Stimulated activated naive CD4-positive, alpha-beta T cell treated with Interleukin-2 at 50 U/mL for 16 hours (primary cell): ENCODE measurements around the gene LDLR.

Experiments
- DNase-seq: peaks from one replicate; lab custom pipeline; 2025; lab: John Stamatoyannopoulos, UW

Gene LDLR

GRCh38 chr19:11089254-11090013, at the start of gene LDLR:
TSS of gene LDLR (plus strand) at chr19:11089463. CDS start at chr19:11089549, 86 bp downstream.
- DNase-seq, result peak; percentile 78

DNA sequence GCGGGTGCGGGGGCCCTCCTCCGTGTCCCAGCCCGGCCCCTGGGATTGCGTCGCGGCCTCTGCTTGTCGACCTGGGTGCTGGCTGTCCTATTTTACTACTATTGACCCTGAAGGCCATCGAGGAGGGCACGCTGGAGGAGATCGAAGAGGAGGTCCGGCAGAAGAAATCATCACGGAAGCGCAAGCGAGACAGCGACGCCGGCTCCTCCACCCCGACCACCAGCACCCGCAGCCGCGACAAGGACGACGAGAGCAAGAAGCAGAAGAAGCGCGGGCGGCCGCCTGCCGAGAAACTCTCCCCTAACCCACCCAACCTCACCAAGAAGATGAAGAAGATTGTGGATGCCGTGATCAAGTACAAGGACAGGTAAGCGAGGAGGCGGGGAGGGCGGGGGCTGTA, 48.1 kb upstream of the LDLR start:
- no peak for DNase-seq

DNA sequence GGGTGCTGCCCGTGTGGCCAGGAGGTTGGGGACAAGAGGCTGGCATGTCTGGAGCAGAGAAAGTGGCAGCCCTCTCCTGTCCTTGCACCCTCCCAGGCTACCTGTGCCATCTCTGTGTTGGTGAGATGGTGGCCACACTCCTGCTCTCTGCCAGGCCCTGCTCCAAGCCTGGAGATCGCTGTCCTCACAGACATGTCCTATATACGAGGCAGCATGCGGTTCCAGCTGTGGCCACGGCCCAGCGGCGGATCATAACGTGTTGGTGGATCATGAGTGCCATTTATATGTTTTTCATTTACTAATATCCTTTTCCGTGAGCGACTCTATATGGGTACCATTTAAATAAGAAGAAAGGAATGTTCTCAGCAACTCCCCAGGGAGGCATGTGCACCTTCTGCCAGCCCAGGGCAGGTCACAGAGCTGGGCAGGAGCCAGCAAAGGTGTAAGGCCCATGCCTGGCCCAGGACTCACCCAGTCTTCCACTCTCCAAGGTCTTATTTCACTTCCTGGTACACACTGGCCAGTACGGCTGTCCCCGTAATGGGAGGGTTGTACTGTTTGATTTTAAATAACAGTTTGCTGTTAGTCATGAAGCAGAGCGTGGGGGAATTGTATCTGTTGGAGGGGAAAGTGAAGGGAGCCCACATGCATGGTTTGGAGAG, 47.2 kb upstream of the LDLR start:
- no peak for DNase-seq

DNA sequence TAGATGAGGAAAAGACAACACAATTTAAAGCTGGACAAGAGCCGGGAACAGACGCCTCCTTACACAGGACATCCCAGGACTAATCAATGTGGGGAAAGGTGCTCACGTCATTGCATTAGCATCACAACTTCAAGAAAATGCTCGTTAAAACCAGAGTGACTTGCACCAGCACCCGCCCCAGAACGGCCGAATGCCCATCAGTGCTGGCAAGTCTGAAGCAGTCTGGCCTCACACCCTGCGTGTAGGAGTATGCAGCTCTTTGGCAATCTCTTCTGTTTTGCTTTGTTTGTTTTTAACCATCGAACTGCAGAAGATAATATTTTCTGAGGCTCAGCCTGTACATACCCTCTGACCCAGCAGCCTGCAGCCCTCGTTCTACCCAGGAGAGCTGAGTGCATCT, 44.8 kb upstream of the LDLR start:
- no peak for DNase-seq

DNA sequence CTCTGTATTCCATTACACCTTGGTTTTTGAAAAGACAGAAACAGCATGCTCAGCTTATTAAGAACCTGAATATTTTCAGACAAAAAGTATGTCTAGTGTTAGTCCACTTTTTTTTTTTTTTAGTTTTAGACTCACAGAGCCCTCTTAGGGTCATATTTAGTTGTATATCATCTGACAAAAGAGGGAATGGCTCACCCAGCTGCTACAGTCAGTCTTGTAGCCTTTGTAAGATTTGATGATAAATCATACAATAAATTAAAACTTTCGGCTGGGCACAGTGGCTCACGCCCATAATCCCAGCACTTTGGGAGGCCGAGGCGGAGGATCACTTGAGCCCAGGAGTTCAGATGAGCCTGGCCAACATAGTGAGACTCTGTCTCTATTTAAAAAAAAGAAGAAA, 43.7 kb upstream of the LDLR start:
- DNase-seq, result no peak

DNA sequence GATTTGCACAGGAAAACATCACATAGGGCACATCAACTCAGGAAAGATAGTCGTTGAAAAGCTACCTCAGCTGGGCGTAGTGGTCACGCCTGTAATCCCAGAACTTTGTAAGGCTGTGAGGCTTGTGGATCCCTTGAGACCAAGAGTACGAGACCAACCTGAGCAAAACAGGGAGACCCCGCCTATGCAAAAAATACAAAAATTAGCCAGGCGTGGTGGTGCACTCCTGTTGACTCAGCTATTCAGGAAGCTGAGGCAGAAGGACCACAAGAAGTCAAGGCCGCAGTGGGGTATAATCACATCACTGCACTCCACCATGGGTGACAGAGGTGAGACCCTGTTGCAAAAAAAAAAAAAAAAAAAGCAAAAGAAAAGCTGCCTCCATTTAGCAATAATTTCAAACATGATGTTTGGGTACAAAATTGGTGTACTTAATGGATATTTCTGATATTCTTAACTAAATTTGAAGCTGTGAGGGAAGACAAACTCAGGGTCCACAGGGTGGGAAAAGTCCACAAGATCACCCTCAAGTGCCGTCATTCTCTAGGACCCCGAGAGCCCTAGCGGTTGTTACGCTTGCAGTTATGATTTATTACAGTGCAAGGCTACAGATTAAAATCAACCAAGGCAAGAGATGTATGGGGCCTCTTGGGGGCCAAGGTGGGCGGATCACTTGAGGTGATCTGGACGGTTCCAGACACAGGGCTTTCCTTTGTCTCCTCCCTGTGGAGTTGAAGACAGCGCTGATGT, 42.5 kb upstream of the LDLR start:
- no peak for DNase-seq

DNA sequence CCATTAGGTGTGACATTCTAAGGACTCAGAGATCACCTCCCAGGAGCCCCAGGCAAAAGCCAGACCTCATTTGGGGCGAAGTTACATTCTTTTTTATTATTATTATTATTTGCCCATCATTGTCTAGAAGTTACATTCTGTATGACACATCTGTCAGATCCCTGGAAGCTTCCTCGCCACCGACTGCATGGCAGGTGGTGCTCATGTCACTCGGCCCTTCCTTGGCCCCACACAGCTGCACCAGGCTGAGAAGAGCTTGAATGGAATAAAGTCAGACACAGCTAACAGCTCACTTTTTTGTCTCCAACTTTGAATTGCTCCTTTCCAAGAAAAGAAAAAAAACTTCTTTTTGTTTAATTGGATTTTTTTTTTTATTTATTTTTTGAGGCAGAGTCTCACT, 41.4 kb upstream of the LDLR start:
- DNase-seq, result no peak

DNA sequence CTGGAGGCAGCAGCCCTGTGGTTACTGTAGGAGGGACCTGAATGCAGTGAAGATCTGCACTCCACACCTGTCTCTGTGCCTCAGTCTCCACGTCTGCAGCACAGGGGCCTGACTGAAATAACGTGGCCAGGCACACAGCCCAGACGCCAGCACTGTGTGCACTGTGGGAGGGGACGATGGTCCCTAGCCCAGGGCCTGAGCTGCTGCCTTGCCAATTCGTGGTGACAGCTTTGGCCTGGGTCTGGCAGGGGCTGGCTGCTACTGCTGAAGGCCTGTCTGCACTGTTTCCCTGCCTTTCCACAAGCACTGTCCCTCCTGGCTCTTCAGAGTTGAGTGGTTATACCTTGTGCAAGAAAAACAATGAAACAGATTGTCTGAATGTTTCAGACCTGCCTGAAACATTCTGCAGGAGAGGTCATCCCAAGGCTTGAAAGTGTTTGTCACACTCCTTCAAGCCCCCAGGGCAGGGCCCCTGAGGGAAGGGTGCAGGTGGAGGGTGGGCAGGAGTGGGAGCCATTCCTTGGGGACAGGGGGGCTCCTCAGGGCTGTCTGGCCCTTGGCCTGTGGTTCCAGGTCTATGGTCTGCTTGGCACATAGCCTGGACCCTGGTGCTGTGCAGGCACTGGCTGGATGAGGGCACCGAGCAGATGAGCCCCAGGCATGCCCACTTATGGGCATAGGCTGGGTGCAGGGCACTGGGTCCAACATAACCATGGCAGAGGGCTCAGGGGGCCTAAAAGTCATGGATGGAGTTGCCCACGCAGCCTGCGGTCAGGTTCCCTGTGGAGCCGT, 38.7 kb upstream of the LDLR start:
- DNase-seq, result no peak

DNA sequence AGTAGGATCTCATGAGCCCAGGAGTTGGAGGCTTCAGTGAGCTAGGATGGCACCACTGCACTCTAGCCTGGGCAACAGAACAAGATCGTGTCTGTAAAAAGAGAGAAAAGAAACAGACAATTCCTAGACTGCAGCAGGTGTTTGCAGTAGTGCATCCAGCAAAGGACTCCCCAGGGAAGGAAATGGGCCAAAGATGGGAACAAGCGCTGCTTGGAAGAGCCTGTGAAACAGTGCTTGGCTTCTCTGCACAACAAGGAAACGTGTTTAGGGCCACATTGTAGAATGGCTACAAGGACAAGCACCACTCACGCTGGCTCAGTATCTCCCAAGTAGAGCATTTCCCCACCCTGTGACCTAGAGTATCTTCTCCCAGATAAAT, 35.5 kb upstream of the LDLR start:
- no peak for DNase-seq

- no peak for DNase-seq
Measured at GRCh38 chr19:11054200-11054599, 35.1 kb upstream of the LDLR start.

DNA sequence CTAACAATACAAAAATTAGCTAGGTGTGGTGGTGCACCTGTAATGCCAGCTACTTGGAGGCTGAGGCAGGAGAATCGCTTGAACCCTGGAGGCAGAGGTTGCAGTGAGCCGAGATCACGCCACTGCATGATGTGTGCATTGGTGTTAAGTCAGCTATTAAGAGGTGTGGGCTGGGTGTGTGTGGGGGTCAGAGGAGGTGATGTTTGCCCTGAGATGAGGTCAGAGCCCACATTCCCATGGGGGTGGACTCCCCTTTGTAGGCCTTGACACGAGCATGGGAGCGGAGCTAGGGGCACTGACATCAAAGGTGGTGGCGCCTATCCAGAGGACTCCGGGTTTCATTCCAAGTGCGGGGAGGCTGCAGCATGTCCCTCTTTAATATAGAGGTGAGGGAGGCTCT, 34.6 kb upstream of the LDLR start:
- no peak for DNase-seq

- DNase-seq, result no peak
Measured at GRCh38 chr19:11058246-11059030, 30.8 kb upstream of the LDLR start.

DNA sequence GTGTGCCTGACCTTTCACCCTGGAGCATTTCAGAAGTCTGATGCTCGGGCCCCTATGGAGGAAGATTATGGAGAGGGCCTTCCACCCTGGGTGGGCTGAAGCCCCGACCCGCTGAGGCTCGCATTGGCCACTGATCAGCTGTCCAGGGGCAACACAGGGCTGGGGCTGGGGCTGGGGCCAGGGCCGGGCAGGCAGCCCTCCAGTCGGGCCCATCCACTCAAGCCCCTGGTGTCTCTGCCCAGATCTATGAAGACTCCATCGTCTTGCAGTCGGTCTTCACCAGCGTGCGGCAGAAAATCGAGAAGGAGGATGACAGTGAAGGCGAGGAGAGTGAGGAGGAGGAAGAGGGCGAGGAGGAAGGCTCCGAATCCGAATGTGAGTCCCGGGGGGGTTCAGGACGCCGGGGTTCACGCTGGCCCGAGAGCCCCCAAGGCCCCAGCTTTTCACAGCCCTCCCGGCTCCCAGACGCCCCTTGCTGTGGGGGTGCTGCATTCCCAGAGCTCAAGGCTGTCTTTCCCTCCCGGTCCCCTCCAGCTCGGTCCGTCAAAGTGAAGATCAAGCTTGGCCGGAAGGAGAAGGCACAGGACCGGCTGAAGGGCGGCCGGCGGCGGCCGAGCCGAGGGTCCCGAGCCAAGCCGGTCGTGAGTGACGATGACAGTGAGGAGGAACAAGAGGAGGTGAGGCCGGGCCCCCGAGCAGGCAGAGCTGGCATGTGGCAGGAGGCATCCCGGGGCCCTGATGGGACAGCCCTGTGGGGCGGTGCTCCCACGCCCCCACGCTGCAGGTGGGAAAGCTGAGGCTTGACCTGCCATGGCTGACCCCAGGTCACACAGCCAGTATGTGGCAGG, 29.5 kb upstream of the LDLR start:
- DNase-seq, result no peak

DNA sequence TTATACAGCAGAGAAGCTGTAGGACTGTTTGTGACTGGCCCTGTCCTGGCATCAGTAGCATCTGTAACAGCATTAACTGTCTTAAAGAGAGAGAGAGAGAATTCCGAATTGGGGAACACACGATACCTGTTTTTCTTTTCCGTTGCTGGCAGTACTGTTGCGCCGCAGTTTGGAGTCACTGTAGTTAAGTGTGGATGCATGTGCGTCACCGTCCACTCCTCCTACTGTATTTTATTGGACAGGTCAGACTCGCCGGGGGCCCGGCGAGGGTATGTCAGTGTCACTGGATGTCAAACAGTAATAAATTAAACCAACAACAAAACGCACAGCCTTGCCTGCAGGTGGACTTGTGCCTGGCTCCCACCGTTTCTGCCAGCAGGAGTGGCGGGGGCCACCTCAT, 27.3 kb upstream of the LDLR start:
- DNase-seq, result no peak

GRCh38 chr19:11063434-11063833, 25.8 kb upstream of the LDLR start:
- no peak for DNase-seq

GRCh38 chr19:11064831-11065303, 24.4 kb upstream of the LDLR start:
- DNase-seq, result no peak

- DNase-seq, result no peak
Measured at GRCh38 chr19:11066326-11066725, 22.9 kb upstream of the LDLR start.

DNA sequence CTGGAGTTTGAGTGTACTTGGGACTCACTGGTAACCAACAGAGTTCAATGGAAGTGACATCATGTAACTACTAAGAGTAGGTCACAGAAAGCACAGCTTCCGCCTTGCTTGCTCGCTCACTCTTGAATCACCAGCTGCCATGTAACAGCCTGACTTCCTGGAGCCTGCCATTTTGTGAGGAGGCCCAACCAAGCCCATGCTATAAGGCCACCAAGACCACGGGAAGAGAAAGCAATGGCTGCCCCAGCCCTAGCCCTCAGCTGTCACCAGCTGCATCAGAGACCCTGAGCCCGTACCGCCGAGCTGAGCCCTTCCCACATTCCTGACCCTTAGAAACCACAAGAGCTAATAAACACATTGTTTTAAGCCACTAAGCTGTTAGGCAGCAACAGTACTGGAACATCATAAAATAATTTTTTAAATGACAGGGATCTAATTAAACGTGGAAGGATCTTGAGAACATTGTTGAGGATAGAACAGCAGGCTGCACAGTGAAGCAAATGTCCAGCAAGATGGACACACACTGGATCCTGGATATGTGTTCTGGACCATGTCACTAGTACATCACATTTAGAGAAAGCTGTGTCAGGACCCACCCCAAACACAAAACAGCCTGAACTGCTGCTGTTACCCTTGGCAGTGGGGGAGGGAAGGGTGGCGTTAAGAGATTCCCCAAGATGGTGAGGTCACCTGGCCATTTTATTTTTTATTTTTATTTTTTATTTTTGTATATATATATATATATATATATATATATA, 21.7 kb upstream of the LDLR start:
- DNase-seq, result no peak

DNA sequence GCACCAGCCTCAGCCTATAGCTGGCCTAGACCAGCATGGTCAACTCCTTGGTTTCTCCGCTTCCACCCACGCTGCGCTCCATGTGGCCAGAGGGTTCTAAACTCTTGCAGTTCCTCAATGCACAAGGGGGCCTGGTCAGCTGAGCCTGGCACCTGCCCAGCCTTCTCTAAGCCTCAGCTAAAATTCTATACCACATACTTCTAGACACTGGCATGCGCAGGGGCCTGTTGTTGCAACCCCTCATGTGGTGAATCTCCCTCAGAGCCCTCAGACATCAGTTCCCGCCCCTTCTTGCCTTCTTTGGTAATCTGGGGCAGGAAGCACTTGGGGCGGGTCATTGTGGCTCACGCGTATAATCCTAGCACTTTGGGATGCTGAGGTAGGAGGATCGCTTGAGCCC, 19.7 kb upstream of the LDLR start:
- no peak for DNase-seq

GRCh38 chr19:11070123-11070522, 19.1 kb upstream of the LDLR start:
- DNase-seq, result no peak
